ENCODE data around the gene GPR176.

Gene GPR176, protein sequence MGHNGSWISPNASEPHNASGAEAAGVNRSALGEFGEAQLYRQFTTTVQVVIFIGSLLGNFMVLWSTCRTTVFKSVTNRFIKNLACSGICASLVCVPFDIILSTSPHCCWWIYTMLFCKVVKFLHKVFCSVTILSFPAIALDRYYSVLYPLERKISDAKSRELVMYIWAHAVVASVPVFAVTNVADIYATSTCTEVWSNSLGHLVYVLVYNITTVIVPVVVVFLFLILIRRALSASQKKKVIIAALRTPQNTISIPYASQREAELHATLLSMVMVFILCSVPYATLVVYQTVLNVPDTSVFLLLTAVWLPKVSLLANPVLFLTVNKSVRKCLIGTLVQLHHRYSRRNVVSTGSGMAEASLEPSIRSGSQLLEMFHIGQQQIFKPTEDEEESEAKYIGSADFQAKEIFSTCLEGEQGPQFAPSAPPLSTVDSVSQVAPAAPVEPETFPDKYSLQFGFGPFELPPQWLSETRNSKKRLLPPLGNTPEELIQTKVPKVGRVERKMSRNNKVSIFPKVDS

DNA sequence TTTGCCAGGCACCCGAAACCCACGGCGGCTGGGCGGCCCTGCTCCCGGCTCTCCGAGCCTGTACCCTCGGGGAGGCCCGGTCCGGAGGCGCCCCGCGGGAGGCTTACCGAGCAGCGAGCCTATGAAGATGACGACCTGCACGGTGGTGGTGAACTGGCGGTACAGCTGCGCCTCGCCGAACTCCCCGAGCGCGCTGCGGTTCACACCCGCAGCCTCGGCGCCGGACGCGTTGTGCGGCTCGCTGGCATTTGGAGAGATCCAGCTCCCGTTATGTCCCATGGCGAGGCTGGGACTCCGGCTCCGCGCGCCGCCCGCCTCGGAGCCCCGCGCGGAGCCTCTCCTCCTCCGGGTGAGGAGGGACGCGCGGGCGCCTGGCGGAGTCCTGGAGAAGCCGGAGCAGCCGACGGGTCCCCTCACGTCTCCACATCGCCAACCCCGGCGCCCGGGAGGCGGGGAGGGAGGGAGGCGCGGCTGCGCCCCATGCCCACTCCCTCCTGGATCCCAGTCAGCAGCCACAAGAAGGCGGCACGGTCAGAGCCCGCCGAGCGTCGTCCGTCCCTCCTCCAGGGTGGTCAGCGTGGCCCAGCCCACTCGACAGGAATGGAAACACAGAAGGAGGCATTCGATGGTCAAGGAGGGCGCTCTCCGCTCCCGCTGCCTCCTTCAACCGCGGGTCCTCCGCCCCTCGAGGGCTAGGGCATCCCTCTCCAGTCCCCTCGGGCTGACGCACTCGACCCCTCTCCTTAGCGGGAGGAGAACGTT is at the start of gene GPR176:
Gene GPR176, minus strand, starts transcription at position 519 of the 762 bp plus-strand sequence. Its CDS starts 240 bp downstream, at position 279.
- no peak for FAIRE-seq

- FAIRE-seq: no peak
Measured at GRCh38 chr15:39969002-39969394, 48.9 kb upstream of the GPR176 start.

GRCh38 chr15:39968273-39969001 is 48.4 kb upstream of the GPR176 start:
- FAIRE-seq: no peak

DNA sequence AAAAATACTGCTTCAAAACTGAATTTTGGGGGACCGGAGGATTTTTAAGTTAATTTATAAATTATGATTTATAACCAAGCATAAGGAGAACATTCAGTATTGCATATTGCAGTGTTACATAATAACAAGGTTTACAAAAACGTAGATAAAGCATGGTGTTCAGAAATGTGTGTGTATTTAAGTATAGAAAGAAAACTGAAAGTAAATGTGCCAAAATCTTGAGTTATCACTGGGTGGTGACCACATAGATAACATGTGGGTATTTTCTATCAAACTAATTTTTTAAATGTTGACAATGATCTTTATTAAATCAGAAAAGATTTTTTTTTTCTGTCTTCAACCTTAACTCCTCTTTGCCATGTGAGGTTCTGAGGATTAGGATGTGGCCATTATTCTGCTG is 46.5 kb upstream of the GPR176 start:
- no peak for FAIRE-seq

DNA sequence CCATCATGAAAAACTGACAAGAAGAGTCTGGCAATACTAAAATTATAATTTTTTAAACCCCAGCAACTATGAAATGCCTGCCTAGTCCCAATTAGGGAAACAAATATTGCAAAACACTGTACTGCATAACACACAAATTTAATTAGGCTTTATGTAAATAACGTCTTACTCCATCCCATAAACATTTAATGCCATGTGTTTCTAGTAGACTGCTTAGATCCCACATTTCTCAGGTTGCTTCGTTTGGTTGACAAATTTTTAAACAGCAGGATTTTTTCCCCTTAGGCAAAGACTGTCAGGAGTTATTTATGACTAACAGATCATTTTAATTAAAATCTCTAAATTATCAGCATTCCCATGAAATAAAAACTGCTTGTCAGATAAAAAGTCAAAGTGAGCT is 43.7 kb upstream of the GPR176 start:
- FAIRE-seq: no peak

GRCh38 chr15:39961051-39961450 is 41.0 kb upstream of the GPR176 start:
- FAIRE-seq: no peak

GRCh38 chr15:39960411-39960810 is 40.3 kb upstream of the GPR176 start:
- no peak for FAIRE-seq

- FAIRE-seq: no peak
Measured at GRCh38 chr15:39959411-39959810, 39.3 kb upstream of the GPR176 start.

DNA sequence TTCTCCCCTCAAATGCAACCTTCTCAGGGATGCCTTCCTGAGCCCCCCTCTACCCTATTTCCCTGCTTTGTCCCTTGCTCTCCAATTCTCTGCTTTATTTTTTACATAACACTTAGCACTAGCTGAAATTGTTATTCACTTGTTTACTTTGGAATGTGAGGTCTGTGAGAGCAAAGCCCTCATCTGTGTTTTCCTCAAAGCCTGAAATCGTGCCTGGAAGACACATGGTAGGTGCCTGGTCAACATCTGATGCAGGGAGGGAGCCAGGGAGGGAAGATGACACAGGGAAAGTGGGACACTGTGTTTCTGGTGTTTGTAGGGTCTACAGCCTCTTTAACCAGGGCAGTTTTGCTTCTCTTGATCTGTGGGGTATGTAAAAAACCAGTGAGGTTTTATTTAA is 37.4 kb upstream of the GPR176 start:
- no peak for FAIRE-seq

DNA sequence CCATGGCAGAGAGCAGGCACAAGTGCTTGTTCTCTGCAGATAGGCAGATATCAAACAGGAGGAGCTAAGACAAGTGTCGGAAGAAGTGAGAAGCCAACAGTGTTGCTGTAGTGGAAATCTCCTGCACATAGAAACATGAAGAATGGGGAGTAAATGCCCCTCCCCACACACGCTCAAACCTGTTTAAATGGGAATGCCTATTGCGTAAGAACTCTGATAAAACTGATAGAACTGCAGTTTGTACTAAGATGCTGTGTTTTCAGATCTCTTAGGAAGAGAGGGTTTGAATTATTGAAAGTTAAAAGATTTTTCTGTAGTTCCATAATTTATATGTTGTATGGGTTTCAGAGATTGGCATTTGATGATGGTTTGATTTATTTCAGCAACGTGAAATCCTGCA is 33.5 kb upstream of the GPR176 start:
- FAIRE-seq: no peak

DNA sequence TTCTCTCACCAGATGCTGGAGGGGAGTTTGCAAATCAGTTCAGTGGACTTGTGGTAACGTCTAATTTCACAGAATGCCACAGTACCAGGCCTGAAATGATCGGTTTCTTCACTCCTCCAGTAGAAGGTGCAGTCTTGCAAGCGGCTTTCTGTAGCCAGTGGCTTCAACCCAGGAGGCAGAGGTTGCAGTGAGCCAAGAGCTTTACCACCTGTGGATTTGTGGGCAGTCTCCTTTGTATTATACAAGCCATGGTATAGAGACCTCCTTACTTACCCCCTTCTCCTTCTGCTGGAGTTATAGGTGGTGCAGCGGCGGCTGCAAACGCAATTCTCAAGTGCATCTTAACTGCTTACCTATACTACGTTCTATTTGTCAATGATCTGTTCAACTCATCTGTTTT is 31.5 kb upstream of the GPR176 start:
- FAIRE-seq: no peak

GRCh38 chr15:39948817-39949216 is 28.8 kb upstream of the GPR176 start:
- FAIRE-seq: no peak

DNA sequence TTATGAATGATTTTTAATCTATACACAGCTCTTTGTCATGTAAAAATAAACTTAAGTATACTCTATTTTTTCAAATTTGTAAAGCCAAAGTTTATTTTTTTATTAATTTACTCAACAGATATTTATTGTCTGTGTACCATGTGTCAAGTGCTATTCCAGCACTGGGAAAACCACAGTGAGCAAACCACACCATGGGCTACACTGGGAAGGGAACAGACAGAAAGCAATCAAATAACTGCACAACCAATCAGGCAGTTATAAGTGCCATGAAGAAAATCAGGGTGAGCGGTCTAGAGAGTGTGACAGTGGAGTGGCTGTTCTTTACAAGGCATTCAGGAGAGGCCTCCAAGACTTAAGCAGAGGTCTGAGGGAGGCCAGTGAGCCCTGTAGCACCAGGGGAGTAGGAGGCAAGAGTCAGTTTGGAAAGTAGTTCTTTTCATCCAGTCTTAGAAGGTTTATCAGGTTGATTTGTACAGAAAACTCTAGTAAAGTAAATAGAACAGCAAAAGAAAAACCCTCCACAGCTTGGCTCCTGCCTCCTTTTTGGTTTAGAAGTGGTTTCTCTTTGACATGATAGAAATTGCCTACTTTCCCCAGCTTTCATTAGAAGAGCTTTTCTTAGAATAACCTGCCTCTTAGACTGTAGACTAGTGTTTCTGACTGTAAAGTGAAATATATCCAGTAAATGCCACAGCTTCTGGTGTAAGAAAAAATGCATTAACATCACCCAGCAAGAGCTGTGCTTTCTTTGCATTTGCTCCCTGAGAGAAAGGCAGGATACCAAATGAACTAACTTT is 27.5 kb upstream of the GPR176 start:
- peak; percentile 62 for FAIRE-seq

DNA sequence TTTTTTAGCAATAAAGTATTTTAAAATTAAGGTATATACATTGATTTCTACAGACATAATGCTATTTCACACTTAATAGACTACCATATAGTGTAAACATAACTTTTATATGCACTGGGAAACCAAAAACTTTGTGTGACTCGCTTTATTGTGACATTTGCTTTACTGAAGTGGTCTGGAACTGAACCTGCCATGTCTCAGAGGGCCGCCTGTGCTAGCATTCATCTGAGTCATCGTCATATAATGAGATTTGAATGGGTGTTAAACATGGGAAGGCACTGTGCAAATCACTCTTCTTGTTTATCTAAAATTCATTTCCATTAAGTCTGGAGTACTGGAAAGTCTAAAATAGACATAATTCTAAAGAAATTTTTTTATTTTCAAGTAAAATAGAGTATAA is 26.8 kb upstream of the GPR176 start:
- FAIRE-seq: no peak

DNA sequence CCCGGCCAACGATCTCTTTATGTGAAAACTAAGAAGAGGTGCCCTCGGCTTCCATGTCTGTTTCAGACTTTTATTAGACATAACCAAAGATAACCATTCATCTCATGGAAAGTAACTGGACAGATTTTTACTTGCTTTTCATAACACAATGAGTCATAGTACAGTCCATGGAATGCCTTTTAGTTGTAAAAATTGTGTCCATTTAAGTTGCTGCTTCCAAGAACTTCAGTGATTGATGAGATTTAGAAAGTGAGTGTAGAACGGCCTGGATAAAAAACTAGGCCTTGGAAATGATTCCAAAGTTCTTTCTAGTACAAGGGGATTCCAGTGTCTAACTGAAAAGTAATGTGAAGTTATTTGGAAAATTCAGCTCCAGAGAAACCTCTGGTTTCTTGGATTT is 24.7 kb upstream of the GPR176 start:
- no peak for FAIRE-seq

- FAIRE-seq: no peak
Measured at GRCh38 chr15:39942753-39943150, 22.7 kb upstream of the GPR176 start.

DNA sequence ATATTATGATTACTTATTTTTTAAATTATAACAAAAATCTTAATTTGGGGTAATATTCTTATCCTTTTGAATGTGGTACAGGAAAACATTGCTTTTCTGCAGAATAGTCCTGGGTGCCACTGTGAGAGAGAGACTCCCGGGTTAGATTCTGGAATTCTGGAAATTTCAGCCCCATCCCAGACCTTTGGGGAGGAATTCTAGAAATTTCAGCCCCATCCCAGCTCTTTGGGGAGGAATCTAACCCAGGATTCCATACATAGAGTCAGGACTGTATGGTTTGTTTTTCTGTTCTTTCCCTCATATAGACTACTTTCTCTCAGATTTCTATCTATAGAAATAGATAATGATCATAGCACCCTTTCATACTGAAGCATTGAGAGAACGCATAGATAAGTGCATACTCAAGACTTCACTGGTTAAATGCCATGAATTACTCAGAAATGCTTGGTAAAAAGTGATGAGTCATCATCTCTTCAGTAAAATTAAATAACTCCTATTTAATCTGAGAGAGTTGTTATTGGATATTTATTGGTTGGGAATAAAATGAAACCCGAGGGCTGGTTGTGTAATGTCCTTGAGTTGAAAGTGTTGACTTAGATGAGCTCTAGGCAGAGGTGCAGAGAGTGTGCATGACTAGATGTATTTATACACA is 22.2 kb upstream of the GPR176 start:
- FAIRE-seq: no peak

DNA sequence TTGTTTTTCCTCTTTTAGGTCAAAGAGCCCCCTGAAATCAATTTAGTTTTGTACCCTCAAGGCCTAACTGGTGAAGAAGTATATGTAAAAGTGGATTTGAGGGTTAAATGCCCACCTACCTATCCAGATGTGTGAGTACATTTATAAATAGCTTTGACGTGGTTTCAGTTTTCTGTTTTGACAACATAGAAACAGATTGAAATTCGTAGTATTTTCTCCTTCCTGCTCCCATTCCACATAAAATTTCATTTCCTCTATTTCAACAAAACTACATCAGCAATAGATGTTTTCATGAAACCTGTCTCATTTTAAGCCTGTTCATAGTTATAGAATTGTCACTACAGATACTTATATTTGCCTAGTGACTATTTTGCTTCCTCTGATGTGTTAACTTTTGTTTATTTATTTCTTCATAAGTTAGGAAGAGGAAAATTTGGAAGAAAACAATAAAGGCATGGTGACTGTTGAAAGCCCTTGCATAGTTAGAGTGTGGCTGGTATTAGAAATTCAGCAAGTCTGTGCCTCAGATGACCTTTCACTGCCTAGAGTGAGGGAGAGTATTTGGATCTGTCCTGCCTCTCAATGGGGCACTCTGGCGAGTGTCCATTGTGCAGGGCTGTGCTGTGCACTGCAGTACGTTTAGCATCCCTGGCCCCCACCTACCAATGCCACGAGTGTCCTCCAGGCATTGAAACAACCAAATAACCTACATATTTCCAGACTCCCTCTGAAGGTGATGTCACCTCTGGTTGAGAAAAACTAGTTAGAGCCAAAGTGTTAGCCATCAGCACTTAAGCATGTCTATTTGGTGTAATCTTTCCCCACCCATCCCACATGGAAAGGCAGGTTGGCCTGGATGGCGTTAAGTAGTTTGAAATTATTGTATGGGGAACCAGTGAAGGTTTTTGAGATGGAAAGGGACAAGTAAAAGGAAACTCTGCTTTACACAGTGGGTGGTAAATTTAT is 19.7 kb upstream of the GPR176 start:
- FAIRE-seq: no peak

DNA sequence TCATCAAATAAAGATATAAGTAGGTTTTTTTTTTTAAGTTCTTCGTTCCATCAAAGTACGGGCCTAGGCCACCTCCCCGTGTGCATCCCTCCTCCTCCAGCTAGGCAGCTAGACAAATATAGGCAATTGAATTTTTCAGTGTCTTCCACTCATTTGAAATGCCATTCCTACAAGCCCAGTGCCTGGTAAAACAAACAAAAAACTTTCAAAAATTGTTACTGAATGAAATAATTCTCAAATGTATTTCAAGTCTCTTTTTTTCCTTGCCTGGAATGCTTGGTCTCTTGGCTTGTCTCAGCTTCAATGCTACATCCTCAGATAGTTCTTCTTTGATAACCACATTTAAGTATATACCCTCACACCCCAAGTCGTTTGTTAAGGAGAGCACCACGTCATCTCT is 17.6 kb upstream of the GPR176 start:
- FAIRE-seq: no peak

DNA sequence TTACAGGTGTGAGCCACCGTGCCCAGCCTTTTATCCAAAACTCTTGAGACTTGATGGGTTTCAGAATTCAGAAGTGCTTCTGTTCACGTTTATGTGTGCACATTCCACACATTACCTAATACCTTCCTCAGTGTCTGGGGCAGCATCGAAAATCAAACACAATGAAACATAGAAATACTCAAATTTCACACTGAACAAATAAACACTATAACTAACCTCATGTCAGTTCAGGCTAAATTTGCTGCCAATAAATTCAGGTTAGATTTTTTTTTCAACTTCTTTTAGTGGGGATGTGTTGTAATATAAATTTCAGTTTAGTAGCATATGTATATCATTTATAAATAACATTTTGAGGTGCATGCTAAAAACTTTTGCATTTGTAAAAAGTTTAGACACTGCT is 16.6 kb upstream of the GPR176 start:
- no peak for FAIRE-seq

DNA sequence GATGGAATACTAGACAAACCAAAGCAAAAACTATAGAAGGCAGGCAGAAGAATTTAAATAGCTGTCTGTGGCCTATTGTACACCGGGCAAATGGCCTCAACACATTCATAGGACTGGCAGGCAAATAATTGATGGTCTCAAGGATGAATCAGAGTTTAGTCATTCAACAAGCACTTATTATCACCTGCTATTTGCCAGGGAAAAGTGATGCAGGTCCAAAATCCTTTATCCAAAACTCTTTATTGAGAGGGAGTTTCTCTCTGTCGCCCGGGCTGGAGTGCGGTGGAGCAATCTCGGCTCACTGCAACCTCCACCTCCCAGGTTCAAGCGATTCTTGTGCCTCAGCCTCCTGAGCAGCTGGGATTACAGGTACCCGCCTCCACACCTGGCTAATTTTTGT is 16.1 kb upstream of the GPR176 start:
- no peak for FAIRE-seq
